Epithelial cell of proximal tubule (primary cell): ENCODE results near the gene PHF21A. TPM values are rescaled to one million over a fixed set of nuclear protein-coding genes. Genes with fewer than 3 reads are reported as not detected.
"Not testable (repeated sequence)": the region's sequence is repeated elsewhere in the genome, so short reads cannot be mapped to it uniquely, and the experiment has no call there.

Experiments used
- DNase-seq: peaks from one replicate; pipeline ENCODE4 v3.0.0-alpha.2; 2011; ENCODE audit warnings: low read depth
- H3K4me3 ChIP-seq: 2 replicates; pipeline ENCODE4 v1.5.1; 2011; ENCODE audit warnings: low read depth, mild to moderate bottlenecking, low read length
- CTCF ChIP-seq: conservative IDR thresholded peaks from 2 replicates; pipeline ENCODE4 v1.5.1; 2012; ENCODE audit warnings: low read depth, mild to moderate bottlenecking, low read length
- total RNA-seq: library from RNA; depleted of rRNA; stranded (reverse); fragments of >200 nt; gene quantifications from 2 replicates; pipeline ENCODE4 v1.2.3, GENCODE V29; 2015

The PHF21A gene
- total RNA-seq, 1 donor from 2014 or later: 5.8 TPM

GRCh38 chr11:45902452-45903380 lies 218.5 kb downstream of the PHF21A start:
- no peak for TF ChIP-seq CTCF
- H3K4me3 ChIP-seq: no peak overlapping the region
- no peak for DNase-seq

- no peak for DNase-seq
- TF ChIP-seq CTCF: no peak
- H3K4me3 ChIP-seq: no peak overlapping the region
Observed at GRCh38 chr11:45901626-45902025, 219.6 kb downstream of the PHF21A start.

- no peak for TF ChIP-seq CTCF
- H3K4me3 ChIP-seq: peak overlapping the region; percentile 61
- DNase-seq: no peak
Observed at GRCh38 chr11:45900916-45901617, 220.2 kb downstream of the PHF21A start.

- peak overlapping the region; percentile 61 for H3K4me3 ChIP-seq
- not testable (repeated sequence) for DNase-seq
Observed at GRCh38 chr11:45900175-45900800, 221.0 kb downstream of the PHF21A start.

- peak overlapping the region; percentile 61 for H3K4me3 ChIP-seq
- no peak for TF ChIP-seq CTCF
- DNase-seq: no peak
Observed at GRCh38 chr11:45899448-45900174, 221.6 kb downstream of the PHF21A start.

GRCh38 chr11:45899086-45899447 lies 222.2 kb downstream of the PHF21A start:
- H3K4me3 ChIP-seq: no peak overlapping the region
- DNase-seq: no peak
- TF ChIP-seq CTCF: no peak

- TF ChIP-seq CTCF: no peak
- no peak overlapping the region for H3K4me3 ChIP-seq
- no peak for DNase-seq
Observed at GRCh38 chr11:45897556-45897955, 223.7 kb downstream of the PHF21A start.
